Mesendoderm (in vitro differentiated cells): Measurements from ENCODE around the gene LRIG1.

Source experiments
- DNase-seq: peaks from one replicate; pipeline ENCODE4 v3.0.0; 2013
- H2AK5ac ChIP-seq: 2 replicates; pipeline ENCODE4 v1.6.1; 2013; ENCODE audit warnings: low read length, inconsistent platforms
- H2BK120ac ChIP-seq: 2 replicates; pipeline ENCODE4 v1.6.1; 2013; ENCODE audit warnings: low read depth, mild to moderate bottlenecking, low read length, moderate library complexity, mixed read lengths
- H2BK15ac ChIP-seq: replicated peaks from 2 replicates; pipeline ENCODE4 v1.6.1; 2013; ENCODE audit warnings: low read depth, mild to moderate bottlenecking, moderate library complexity
- H2BK5ac ChIP-seq: 2 replicates; pipeline ENCODE4 v1.6.1; 2013; ENCODE audit warnings: low read length, inconsistent platforms
- H3K18ac ChIP-seq: 2 replicates; pipeline ENCODE4 v1.6.1; 2013; ENCODE audit warnings: mild to moderate bottlenecking, low read length, mixed read lengths
- H3K23ac ChIP-seq: one replicate; pipeline ENCODE4 v1.6.1; 2013; ENCODE audit warnings: low read length
- H3K27ac ChIP-seq: 2 replicates; pipeline ENCODE4 v1.5.1; 2013; ENCODE audit warnings: low read depth, mild to moderate bottlenecking, inconsistent platforms, low read length, moderate library complexity
- H3K27me3 ChIP-seq: 2 replicates; pipeline ENCODE4 v1.6.1; 2013; ENCODE audit warnings: low read length, control low read depth, mild to moderate bottlenecking, inconsistent platforms; ENCODE audit not compliant: insufficient read depth, poor library complexity
- H3K36me3 ChIP-seq: 2 replicates; pipeline ENCODE4 v1.6.1; 2013; ENCODE audit warnings: low read length, inconsistent platforms; ENCODE audit not compliant: control insufficient read depth, insufficient read depth
- H3K4ac ChIP-seq: one replicate; pipeline ENCODE4 v1.6.1; 2013; ENCODE audit warnings: low read depth, mild to moderate bottlenecking, low read length, moderate library complexity
- H3K4me1 ChIP-seq: 2 replicates; pipeline ENCODE4 v1.6.1; 2013; ENCODE audit warnings: low read depth, low read length, inconsistent platforms; ENCODE audit not compliant: control insufficient read depth
- H3K4me2 ChIP-seq: 2 replicates; pipeline ENCODE4 v1.6.1; 2013; ENCODE audit warnings: low read length
- H3K4me3 ChIP-seq: 2 replicates; pipeline ENCODE4 v1.5.1; 2013; ENCODE audit warnings: mild to moderate bottlenecking, low read length
- H3K56ac ChIP-seq: one replicate; pipeline ENCODE4 v1.6.1; 2013; ENCODE audit warnings: low read length
- H3K79me1 ChIP-seq: 2 replicates; pipeline ENCODE4 v1.6.1; 2013; ENCODE audit warnings: low read length, inconsistent platforms
- H3K79me2 ChIP-seq: 2 replicates; pipeline ENCODE4 v1.6.1; 2013; ENCODE audit warnings: mild to moderate bottlenecking, low read length; ENCODE audit not compliant: control insufficient read depth, insufficient read depth
- H3K9ac ChIP-seq: 2 replicates; pipeline ENCODE4 v1.6.1; 2013; ENCODE audit warnings: low read length, inconsistent platforms
- H4K5ac ChIP-seq: one replicate; pipeline ENCODE4 v1.6.1; 2013; ENCODE audit warnings: low read length
- H4K8ac ChIP-seq: one replicate; pipeline ENCODE4 v1.6.1; 2013; ENCODE audit warnings: low read depth, mild to moderate bottlenecking, control low read depth, low read length, moderate library complexity
- WGBS: extraction: QIAGEN DNeasy Blood & Tissue Kit; methylation state at CpG from one replicate; pipeline ENCODE4 v1.1.7; 2013; ENCODE audit warnings: low lambda C conversion rate, missing lambda C conversion rate; ENCODE audit not compliant: insufficient coverage; ENCODE audit errors: extremely low coverage; 5-methylcytosine and 5-hydroxymethylcytosine counted together

The LRIG1 gene

DNA sequence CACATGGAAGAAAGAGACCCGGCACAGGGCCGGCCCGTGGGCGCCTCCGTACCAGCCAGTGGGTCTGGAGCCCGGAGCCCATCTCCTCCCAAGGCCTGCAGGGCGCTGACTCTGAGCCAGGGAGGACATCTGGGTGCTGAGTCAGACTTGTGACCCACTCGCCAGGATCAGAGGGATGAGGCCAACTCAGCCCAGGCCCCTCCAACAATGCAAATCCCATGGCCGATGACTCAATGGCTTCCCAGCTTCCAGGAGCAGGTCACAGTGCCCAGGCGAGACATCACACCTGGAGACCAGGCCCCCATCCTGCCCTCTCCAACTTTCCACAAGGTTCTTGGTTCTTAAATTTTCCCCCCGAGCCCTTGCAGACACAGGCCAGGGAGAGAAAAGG lies 95.1 kb downstream of the LRIG1 start:
- no peak overlapping the region for H3K4me3 ChIP-seq
- H2BK5ac ChIP-seq: no peak overlapping the region
- DNase-seq: peak; percentile 42
- no peaks in the 10 kb centered on the region for H3K27me3 ChIP-seq
- H3K56ac ChIP-seq: no peak overlapping the region
- no peaks in the 10 kb centered on the region for H3K79me1 ChIP-seq
- no peak overlapping the region for H3K4ac ChIP-seq
- H3K36me3 ChIP-seq: no peaks in the 10 kb centered on the region
- no CpG with 5 or more reads among the region's 11 CpGs for WGBS
- H3K79me2 ChIP-seq: no peaks in the 10 kb centered on the region
- no peak overlapping the region for H4K5ac ChIP-seq
- no peak overlapping the region for H3K23ac ChIP-seq
- H4K8ac ChIP-seq: no peak overlapping the region
- peak overlapping the region; percentile 20 for H3K27ac ChIP-seq
- H3K4me1 ChIP-seq: no peaks in the 10 kb centered on the region
- H2AK5ac ChIP-seq: no peak overlapping the region
- H2BK15ac ChIP-seq: no peak overlapping the region
- no peak overlapping the region for H3K9ac ChIP-seq
- no peak overlapping the region for H2BK120ac ChIP-seq
- no peak overlapping the region for H3K18ac ChIP-seq
- H3K4me2 ChIP-seq: no peak overlapping the region

DNA sequence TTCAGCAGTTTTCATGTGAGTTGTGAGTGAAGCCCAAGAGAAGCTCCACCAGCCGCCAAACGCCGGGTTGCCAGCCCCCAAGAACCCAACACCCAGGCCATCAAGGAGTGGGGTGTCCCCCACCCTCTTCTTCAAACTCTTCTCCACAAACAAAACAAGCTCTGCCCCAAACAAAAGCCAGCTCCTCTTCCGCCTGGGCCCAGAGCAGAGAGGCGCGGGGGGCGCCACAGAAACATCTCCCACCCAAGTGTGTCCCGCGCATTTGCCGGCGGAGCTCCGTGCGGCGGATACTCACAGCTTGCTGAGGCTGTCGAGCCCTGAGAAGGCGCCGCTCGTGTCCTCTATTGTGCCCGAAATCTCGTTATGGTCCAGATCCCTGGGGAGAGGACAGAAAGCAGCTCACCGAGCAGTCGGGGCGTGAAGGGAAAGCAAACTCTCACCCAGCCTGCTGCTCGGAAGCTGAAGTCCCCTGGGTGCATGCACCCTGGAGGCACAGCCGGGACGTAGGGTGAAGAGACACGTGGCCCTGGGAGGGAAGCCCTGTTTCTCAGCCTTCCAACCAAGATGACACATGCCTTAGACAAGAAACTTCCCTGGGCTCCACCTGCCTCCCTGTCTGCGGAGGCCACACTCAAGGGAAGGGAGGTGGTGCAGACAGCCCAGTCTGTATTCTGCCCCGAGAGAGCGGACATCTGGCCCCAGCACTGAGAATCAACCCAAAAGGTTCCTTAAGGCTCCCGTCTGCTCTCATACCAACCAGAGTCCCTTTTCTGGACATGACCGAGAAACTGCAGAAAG lies 95.7 kb downstream of the LRIG1 start:
- no peak overlapping the region for H3K18ac ChIP-seq
- no peak overlapping the region for H3K4me3 ChIP-seq
- no peak overlapping the region for H3K56ac ChIP-seq
- H3K27ac ChIP-seq: no peak overlapping the region
- H2AK5ac ChIP-seq: no peak overlapping the region
- H2BK15ac ChIP-seq: no peak overlapping the region
- H2BK120ac ChIP-seq: no peak overlapping the region
- no peaks in the 10 kb centered on the region for H3K79me1 ChIP-seq
- no peaks in the 10 kb centered on the region for H3K79me2 ChIP-seq
- no peak overlapping the region for H4K8ac ChIP-seq
- no peak overlapping the region for H3K9ac ChIP-seq
- DNase-seq: no peak
- H2BK5ac ChIP-seq: no peak overlapping the region
- no peaks in the 10 kb centered on the region for H3K27me3 ChIP-seq
- H3K4me2 ChIP-seq: no peak overlapping the region
- no peak overlapping the region for H4K5ac ChIP-seq
- H3K23ac ChIP-seq: no peak overlapping the region
- H3K4me1 ChIP-seq: no peaks in the 10 kb centered on the region
- H3K36me3 ChIP-seq: no peaks in the 10 kb centered on the region
- H3K4ac ChIP-seq: no peak overlapping the region
- WGBS: no CpG with 5 or more reads among the region's 32 CpGs

DNA sequence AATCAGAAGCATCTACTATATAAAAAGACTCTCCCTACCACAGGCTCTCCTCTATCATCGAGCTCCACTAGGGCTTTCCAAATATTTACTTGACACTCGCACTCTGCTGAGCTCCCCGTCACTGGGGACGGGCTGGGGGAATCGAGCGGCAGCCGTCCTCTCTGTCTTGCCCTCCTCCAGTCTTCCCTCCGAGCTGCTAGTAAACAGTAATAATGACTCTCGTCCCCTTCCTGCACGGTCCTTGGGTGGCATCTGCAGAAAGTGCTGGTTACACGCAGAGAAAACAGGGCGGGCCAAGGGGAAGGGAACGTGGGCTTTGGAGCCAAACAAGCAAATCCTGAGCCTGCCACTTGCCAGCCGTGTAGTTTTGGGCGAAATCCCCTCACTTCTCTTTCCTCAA lies 96.6 kb downstream of the LRIG1 start:
- H2AK5ac ChIP-seq: no peak overlapping the region
- H3K4ac ChIP-seq: no peak overlapping the region
- no peak overlapping the region for H3K4me2 ChIP-seq
- no peak overlapping the region for H3K56ac ChIP-seq
- H4K8ac ChIP-seq: no peak overlapping the region
- no peak overlapping the region for H3K27ac ChIP-seq
- no CpG with 5 or more reads among the region's 15 CpGs for WGBS
- H2BK15ac ChIP-seq: no peak overlapping the region
- H3K27me3 ChIP-seq: no peaks in the 10 kb centered on the region
- no peak overlapping the region for H3K18ac ChIP-seq
- no peak overlapping the region for H3K9ac ChIP-seq
- H2BK120ac ChIP-seq: no peak overlapping the region
- no peaks in the 10 kb centered on the region for H3K36me3 ChIP-seq
- H3K4me3 ChIP-seq: no peak overlapping the region
- no peak overlapping the region for H3K23ac ChIP-seq
- no peak for DNase-seq
- no peaks in the 10 kb centered on the region for H3K79me1 ChIP-seq
- no peak overlapping the region for H2BK5ac ChIP-seq
- no peak overlapping the region for H4K5ac ChIP-seq
- H3K79me2 ChIP-seq: no peaks in the 10 kb centered on the region
- H3K4me1 ChIP-seq: no peaks in the 10 kb centered on the region

DNA sequence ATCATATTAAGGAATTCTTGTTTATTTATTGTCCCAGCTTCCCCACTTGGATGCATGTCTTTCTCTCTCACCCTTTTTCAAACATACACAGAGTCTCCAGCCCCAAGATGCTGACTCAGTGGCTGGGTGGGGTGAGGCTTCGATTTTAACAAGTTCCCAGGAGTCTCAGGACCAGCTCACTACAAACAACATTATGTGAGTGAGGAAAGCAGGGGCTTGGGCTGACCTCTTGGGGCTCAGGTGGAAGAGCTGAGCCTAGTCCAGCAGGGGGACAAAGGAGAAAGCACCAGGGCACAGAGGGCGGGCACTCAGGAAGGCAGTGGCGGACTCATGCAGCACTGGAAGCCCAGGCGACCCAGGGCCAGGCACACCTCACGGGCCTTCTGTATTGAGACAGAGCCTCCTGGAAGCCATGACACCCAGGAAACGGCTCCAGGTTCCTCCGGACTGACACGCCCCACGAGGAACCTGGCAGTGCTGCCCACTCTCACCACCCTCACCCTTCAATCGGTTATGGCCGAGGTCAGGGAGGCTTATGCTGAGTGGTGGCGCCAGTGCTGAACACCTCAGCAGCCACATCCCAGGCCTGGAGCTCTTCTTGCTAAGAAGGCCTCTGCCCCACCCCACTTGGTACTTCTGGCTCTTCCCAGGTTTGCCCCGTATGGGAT lies 97.4 kb downstream of the LRIG1 start:
- Histone ChIP-seq H3K36me3 (no peaks in the 10 kb centered on the region), H3K4me1 (no peaks in the 10 kb centered on the region), H3K79me2 (no peaks in the 10 kb centered on the region), H3K4me2 (no peak overlapping the region), H3K9ac (no peak overlapping the region), H2BK15ac (no peak overlapping the region), H4K8ac (no peak overlapping the region), H3K23ac (no peak overlapping the region), H3K4ac (no peak overlapping the region), H3K79me1 (no peaks in the 10 kb centered on the region), H2AK5ac (no peak overlapping the region), H4K5ac (no peak overlapping the region), H3K27ac (no peak overlapping the region), H2BK120ac (no peak overlapping the region), H2BK5ac (no peak overlapping the region), H3K56ac (no peak overlapping the region), H3K18ac (no peak overlapping the region), H3K27me3 (no peaks in the 10 kb centered on the region), H3K4me3 (no peak overlapping the region)
- WGBS: no CpG with 5 or more reads among the region's 13 CpGs
- no peak for DNase-seq

DNA sequence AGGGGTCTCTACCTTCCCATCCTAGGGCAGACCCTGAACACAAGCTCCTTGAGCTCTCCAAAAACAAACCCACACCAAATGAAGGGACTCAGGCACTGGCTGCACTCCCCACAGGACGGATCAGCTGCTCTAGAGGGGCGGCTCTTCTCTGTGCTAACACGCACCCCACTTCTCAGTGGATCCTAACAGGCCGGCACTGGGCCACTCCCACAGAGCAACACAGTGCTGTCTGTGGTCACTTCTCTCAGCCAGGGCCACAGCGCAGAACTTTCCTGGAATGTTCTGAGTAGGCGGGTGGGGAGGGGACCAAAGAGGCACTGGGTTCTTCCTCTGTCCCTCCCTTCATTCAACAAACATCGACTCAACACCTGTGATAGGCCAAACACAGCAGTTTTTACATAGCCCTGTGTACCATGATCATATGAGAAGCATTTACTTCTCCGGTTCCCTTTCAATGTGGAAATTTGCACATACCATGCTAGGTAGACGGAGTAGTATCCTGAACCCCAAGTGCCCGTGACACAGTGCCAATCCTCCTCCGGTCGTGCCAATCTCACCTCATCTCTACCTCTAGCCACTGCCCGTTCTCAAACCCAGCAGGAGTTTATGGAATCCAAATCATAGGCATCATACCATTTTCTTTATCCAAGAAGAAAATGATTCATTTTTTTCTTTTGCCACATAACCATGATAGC lies 98.1 kb downstream of the LRIG1 start:
- DNase-seq: no peak
- Histone ChIP-seq H2AK5ac (no peak overlapping the region), H4K5ac (no peak overlapping the region), H4K8ac (no peak overlapping the region), H3K4me2 (no peak overlapping the region), H2BK120ac (no peak overlapping the region), H3K4me3 (no peak overlapping the region), H3K79me2 (no peaks in the 10 kb centered on the region), H3K27ac (no peak overlapping the region), H3K9ac (no peak overlapping the region), H2BK15ac (no peak overlapping the region), H3K4ac (no peak overlapping the region), H3K18ac (no peak overlapping the region), H2BK5ac (no peak overlapping the region), H3K4me1 (no peaks in the 10 kb centered on the region), H3K79me1 (no peaks in the 10 kb centered on the region), H3K23ac (no peak overlapping the region), H3K27me3 (no peaks in the 10 kb centered on the region), H3K56ac (no peak overlapping the region), H3K36me3 (no peaks in the 10 kb centered on the region)
- WGBS: no CpG with 5 or more reads among the region's 13 CpGs
